Body of pancreas (tissue), 4 donors: ENCODE measurements around the gene SLC9A8.

Experiments
- CTCF ChIP-seq, 7 experiments: fragments of 450-650 bp in 4 of 7; fragments of 200-600 bp in 3 of 7; sonication (generic) in 3 of 7; IDR thresholded peaks; one replicate each; pipeline ENCODE4 v1.5.1; 2016 to 2019; ENCODE audit warnings: antibody characterized with exemption in 7 of 7
- POLR2A ChIP-seq, 3 donors: fragments of 450-650 bp; IDR thresholded peaks; one replicate each; pipeline ENCODE4 v1.6.1; 2016; ENCODE audit warnings: antibody characterized with exemption in 3 of 3, mild to moderate bottlenecking in 2 of 3

DNA sequence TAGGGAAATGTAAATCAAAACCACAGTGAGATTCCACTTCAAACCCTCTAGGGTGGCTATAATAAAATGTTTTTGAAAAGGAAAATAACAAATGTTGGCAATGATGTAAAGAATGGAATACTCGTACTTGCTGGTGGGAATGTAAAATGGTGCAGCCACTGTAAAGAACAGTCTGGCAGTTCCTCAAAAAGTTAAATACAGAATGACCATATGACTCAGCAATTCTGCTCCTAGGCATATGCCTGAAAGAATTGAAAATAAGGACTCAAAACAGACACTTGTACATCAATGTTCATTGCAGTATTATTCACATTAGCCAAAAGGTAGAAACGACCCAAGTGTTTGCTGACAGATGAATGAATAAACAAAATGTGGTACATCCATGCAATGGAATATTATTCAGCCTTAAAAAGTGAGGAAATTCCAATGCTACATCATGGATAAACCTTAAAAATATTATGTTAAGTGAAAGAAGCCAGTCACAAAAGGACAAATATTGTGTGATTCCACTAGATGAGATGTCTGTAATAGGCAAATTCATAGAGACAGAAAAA lies 113.3 kb downstream of the SLC9A8 start:
- no peak for TF ChIP-seq CTCF (IDR thresholded peaks at IDR 0.05)
- no peak for TF ChIP-seq POLR2A (IDR thresholded peaks at IDR 0.05)
